Ishikawa (cell line): ENCODE measurements around the gene ECHDC3.

Experiments used
- CEBPB ChIP-seq: IDR thresholded peaks from 2 replicates; pipeline ENCODE4 v1.6.1; 2012
- CREB1 ChIP-seq: IDR thresholded peaks from 2 replicates; pipeline ENCODE4 v1.6.1; 2012; ENCODE audit warnings: low read depth
- EGR1 ChIP-seq: IDR thresholded peaks from 2 replicates; pipeline ENCODE4 v1.6.1; 2012
- EP300 ChIP-seq: IDR thresholded peaks from 2 replicates; pipeline ENCODE4 v1.6.1; 2012; ENCODE audit warnings: borderline replicate concordance
- FOXM1 ChIP-seq: IDR thresholded peaks from 2 replicates; pipeline ENCODE4 v1.6.1; 2012; ENCODE audit warnings: low read depth, borderline replicate concordance
- MAX ChIP-seq: IDR thresholded peaks from 2 replicates; pipeline ENCODE4 v1.6.1; 2012
- NFIC ChIP-seq: IDR thresholded peaks from 2 replicates; pipeline ENCODE4 v1.6.1; 2012
- RAD21 ChIP-seq: IDR thresholded peaks from 2 replicates; pipeline ENCODE4 v1.6.1; 2012; ENCODE audit warnings: low read depth
- REST ChIP-seq: IDR thresholded peaks from 2 replicates; pipeline ENCODE4 v1.6.1; 2012; ENCODE audit warnings: low read depth, mild to moderate bottlenecking
- TAF1 ChIP-seq: IDR thresholded peaks from 2 replicates; pipeline ENCODE4 v1.6.1; 2012; ENCODE audit warnings: low read depth, mild to moderate bottlenecking
- TCF12 ChIP-seq: IDR thresholded peaks from 2 replicates; pipeline ENCODE4 v1.6.1; 2012; ENCODE audit warnings: low read depth
- TEAD4 ChIP-seq: IDR thresholded peaks from 2 replicates; pipeline ENCODE4 v1.6.1; 2012
- YY1 ChIP-seq: IDR thresholded peaks from 2 replicates; pipeline ENCODE4 v1.6.1; 2012; ENCODE audit warnings: low read depth
- ZBTB7A ChIP-seq: IDR thresholded peaks from 2 replicates; pipeline ENCODE4 v1.6.1; 2012; ENCODE audit warnings: low read depth
- TF ChIP-seq, protein P1 (sequence below): IDR thresholded peaks from 2 replicates; pipeline ENCODE4 v1.6.1; 2012

The ECHDC3 gene

DNA sequence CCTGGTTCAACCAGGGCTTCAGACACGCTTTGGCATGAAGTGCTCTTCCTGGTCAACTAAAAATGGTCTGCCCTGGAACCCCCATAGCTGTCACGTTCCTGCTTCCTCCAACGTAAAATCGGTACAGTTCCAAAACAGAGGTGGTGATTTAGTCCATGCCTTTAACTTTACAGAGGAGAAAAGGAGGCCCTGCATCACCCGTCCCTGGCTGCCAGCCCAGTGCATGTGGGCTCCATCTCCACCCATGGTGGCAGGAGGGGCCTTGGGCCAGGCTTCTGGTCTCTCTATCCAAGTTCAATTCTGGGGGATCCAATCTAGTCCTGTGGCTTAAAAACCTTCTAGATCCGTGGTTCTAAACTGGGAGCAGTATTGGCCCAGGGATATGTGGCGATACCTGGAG lies 18.7 kb downstream of the ECHDC3 start:
- TF ChIP-seq EGR1 (no peak), RAD21 (no peak), NFIC (no peak), FOXM1 (no peak), YY1 (no peak), TEAD4 (no peak), TCF12 (no peak), REST (no peak), ZBTB7A (no peak), CEBPB (no peak)
- TF ChIP-seq, protein P1, sequence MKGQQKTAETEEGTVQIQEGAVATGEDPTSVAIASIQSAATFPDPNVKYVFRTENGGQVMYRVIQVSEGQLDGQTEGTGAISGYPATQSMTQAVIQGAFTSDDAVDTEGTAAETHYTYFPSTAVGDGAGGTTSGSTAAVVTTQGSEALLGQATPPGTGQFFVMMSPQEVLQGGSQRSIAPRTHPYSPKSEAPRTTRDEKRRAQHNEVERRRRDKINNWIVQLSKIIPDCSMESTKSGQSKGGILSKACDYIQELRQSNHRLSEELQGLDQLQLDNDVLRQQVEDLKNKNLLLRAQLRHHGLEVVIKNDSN: no peak

- TF ChIP-seq FOXM1: no peak
- TF ChIP-seq, protein P1: no peak
- TF ChIP-seq MAX: no peak
- no peak for TF ChIP-seq CREB1
- TF ChIP-seq TEAD4: no peak
- TF ChIP-seq EP300: no peak
- TF ChIP-seq TAF1: no peak
- TF ChIP-seq ZBTB7A: no peak
- no peak for TF ChIP-seq YY1
These were observed 19.2 kb downstream of the ECHDC3 start for GRCh38 chr10:11761431-11761830.

GRCh38 chr10:11762706-11763500 lies 20.7 kb downstream of the ECHDC3 start:
- TF ChIP-seq YY1: no peak
- TF ChIP-seq, protein P1: no peak
- no peak for TF ChIP-seq ZBTB7A
- no peak for TF ChIP-seq EP300
- TF ChIP-seq CREB1: no peak
- no peak for TF ChIP-seq TCF12
- no peak for TF ChIP-seq TEAD4
- TF ChIP-seq REST: no peak
- no peak for TF ChIP-seq RAD21

GRCh38 chr10:11763501-11763861 lies 21.3 kb downstream of the ECHDC3 start:
- TF ChIP-seq NFIC: no peak
- no peak for TF ChIP-seq TAF1
- TF ChIP-seq, protein P1: no peak
- no peak for TF ChIP-seq REST
- TF ChIP-seq YY1: no peak
- TF ChIP-seq RAD21: no peak
- TF ChIP-seq TCF12: no peak
- no peak for TF ChIP-seq EGR1
- TF ChIP-seq CEBPB: no peak
- TF ChIP-seq CREB1: no peak
